Embryonic facial prominence (tissue), 1 donor: Measurements from ENCODE around the gene NPPA.
A peak's percentile ranks its signal among the peaks of the same experiment; 100 is the strongest.

Experiments used
- DNase-seq: peaks from one replicate; pipeline ENCODE4 v3.0.0-alpha.2; 2016; ENCODE audit errors: extremely low spot score

NPPA gene

DNA sequence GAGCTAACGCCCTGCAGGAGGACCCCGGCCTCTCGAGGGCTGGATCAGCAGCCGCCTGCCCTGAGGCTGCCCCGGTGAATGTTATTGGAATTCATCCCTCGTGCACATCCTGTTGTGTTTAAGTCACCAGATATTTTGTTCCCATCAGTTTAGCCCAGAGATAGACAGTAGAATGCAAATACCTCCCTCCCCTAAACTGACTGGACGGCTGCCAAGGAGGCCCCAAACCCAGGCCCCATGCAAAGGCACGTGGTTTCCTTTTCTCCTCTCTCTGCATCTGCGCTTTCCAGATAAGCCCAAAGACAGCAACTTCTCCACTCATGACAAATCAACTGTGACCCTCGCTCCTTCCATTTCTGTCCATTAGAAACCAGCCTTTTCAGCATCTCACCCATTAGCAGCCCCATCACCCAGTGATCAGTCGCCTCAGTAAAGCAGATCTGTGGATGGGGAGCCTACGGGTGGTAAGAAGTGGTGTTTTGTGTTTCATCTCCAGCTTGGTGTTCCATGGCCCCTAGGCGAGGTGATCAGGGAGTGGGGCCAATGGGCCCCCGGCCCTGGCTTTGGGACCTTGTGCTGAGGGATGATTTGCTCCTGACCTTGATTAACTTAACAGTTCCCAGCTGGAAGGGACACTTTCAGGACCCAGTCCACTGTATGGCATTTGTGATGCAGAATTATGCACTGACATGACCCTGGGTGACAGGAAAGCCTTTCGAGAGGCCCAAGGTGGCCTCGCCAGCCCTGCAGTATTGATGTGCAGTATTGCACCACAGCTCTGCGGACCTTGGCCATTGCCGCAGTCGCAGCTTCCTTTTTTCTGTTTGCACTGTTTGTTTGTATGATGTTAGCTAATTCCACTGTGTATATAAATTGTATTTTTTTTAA is 5.2 kb downstream of the NPPA start:
- DNase-seq, result peak; percentile 55

DNA sequence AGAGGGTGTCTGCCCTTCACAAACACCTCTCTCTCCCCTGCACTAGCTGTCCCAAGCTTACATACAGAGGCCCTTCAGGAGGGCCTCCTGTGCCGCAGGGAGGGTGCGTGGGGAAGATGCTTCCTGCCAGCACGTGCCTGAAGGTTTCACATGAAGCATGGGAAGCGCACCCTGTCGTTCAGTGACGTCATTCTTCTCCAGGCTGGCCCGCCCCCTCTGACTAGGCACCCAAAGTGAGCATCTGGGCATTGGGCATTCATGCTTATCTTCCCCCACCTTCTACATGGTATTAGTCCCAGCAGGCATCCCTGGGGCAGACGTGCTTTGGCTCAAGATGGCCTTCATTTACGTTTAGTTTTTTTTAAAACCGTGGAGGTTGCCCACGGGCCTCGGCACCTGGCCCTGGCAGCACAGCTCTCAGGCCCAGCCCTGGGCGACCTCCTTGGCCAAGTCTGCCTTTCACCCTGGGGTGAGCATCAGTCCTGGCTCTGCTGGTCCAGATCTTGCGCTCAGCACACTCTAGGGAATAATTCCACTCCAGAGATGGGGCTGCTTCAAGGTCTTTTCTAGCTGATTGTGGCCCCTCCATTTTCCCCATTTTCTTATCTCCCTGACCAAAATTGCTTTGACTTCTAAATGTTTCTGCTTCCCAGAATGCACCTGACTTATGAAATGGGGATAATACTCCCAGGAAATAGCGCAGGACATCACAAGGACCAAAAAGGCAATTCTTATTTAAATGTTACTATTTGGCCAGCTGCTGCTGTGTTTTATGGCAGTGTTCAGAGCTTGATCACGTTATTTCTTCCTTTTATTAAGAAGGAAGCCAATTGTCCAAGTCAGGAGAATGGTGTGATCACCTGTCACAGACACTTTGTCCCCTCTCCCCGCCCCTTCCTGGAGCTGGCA is 6.1 kb downstream of the NPPA start:
- DNase-seq, result no peak

GRCh38 chr1:11839727-11840705 is 7.6 kb downstream of the NPPA start:
- DNase-seq, result no peak

- no peak for DNase-seq
Measured at GRCh38 chr1:11838349-11839272, 9.0 kb downstream of the NPPA start.

GRCh38 chr1:11837767-11838348 is 9.7 kb downstream of the NPPA start:
- DNase-seq, result no peak

DNA sequence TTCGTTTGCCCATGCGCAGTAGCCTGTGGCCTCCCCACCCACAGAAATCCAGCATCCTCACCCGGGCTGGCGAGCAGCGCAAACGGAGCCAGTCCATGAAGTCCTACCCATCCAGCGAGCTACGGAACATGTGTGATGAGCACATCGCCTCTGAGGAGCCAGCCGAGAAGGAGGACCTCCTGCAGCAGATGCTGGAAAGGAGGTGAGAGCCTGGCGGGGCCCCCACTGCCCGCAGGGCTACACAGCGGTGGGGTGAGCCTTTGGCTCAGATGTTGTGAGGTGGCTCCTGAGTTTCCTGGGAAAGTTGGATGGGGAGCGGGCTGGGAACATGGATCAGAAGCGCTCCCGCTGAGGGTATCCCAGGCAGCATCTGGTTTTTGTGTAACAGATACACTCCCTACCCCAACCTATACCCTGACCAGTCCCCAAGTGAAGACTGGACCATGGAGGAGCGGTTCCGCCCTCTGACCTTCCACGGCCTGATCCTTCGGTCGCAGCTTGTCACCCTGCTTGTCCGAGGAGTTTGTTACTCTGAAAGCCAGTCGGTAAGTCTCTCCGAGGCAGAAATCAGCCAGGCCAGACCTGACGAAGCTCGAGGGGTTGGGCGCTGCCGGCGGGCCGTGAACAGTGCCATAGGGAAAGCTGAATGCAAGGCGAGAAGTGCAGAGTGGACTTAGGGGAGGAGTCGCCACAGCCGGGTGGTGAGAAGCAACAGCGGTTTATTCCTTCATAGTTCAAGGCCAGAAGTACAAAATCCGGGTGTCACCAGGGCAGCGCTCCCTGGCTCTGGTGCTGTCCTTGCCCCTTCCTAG is 10.4 kb downstream of the NPPA start:
- DNase-seq, result no peak

DNA sequence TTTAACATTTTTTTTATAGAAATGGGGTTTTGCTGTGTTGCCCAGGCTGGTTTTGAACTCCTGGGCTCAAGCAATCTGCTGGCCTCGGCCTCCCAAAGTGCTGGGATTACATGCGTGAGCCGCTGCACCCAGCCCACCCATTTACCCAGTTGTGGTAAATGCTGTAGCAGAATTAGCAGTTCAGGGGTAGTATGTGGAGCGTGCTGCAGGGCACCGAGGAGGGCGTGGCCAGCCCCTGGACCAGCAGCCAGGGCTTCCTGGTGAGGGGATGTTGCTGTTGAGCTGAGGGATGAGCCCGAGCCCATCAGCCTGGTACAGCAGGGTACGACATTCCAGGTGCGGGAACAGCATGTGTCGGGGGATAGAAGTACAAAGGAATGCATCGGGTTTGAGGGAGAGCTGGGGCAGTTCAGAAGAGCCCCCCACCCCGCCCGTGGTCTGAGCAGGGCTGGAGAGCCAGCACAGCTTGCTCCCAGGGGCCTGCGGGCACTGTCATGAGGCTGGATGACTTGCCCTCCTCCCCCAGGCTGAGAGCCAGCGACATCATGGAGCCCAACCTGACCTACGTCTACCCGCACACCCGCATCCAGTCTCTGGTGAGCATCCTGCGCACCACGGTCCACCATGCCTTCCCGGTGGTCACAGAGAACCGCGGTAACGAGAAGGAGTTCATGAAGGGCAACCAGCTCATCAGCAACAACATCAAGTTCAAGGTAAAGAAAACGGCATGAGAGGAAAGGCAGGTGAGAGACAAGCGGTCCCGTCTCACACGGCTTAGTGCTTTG is 11.9 kb downstream of the NPPA start:
- DNase-seq, result no peak

- DNase-seq, result no peak
Measured at GRCh38 chr1:11833900-11834299, 13.7 kb downstream of the NPPA start.

DNA sequence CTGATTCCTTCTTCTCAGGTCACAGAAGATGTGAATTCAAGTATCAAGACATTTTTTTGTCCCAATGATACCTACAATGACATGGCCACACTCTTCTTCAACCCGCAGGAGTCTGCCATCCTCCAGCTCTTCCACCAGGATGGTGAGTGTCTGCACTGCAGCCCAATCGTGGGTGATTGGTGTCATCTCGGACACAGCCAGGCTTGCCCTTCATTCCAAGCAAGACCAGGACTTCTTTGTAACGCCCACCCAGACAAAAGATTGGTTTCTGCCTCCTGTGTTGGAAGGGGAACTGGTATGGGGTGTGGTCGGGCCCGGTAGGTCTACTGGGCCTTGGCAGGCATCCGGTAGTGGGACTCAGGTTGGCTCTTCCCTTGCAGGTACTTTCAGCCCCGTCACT is 14.1 kb downstream of the NPPA start:
- no peak for DNase-seq

GRCh38 chr1:11831945-11832725 is 15.4 kb downstream of the NPPA start:
- DNase-seq, result no peak

GRCh38 chr1:11828511-11828910 is 19.1 kb downstream of the NPPA start:
- DNase-seq, result no peak

DNA sequence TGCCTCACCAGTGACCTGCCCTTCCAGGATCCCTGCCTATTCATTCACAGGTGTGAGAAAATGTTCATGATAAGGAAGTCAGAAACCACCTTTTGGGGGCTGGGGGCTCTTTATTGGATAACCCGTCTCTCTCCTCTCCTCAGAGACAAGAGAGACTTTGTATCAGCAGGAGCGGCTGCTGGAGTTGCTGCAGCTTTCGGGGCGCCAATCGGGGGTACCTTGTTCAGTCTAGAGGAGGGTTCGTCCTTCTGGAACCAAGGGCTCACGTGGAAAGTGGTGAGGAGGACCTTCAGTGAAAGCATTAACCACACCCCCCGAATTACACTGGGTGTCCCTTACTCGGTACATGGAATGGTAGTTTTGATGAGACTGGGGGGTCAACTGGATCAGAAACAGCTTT is 20.6 kb downstream of the NPPA start:
- no peak for DNase-seq

- no peak for DNase-seq
Measured at GRCh38 chr1:11825131-11825530, 22.5 kb downstream of the NPPA start.

- DNase-seq, result no peak
Measured at GRCh38 chr1:11823366-11824137, 24.0 kb downstream of the NPPA start.

DNA sequence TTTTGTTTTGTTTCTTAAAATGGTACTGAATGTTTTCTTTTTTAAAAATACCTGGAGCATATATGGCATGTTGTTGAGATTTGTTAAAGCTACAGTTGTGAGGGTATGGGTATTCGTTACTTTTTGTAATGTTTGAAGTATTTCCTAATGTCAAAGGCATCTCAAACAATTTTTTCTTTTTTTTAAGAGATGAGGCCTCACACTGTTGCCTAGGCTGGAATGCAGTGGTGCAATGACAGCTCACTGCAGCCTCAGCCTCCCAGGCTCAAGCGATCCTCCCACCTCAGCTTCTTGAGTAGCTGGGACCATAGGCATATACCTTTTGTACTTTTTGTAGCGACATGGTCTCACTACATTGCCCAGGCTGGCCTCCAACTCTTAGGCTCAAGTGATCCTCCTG is 25.5 kb downstream of the NPPA start:
- DNase-seq, result no peak

GRCh38 chr1:11817192-11817591 is 30.4 kb downstream of the NPPA start:
- no peak for DNase-seq

- no peak for DNase-seq
Measured at GRCh38 chr1:11813021-11813420, 34.6 kb downstream of the NPPA start.
